Duodenal mucosa (tissue), 2 donors: Measurements from ENCODE around the gene ENTREP1.
"Not testable (repeated sequence)": the region's sequence is repeated elsewhere in the genome, so short reads cannot be mapped to it uniquely, and the experiment has no call there.

Source experiments
- H3K27ac ChIP-seq: one replicate; pipeline ENCODE4 v1.7.0; 2013; ENCODE audit warnings: low read depth, low read length
- H3K27me3 ChIP-seq, 2 donors: one replicate each; pipeline ENCODE4 v1.7.0; 2013; ENCODE audit warnings: low read length in 2 of 2, control low read depth in 1 of 2; ENCODE audit not compliant: insufficient read depth in 2 of 2, control insufficient read depth in 1 of 2
- H3K36me3 ChIP-seq, 2 donors: one replicate each; pipeline ENCODE4 v1.7.0; 2013; ENCODE audit warnings: low read length in 2 of 2, control low read depth in 1 of 2; ENCODE audit not compliant: insufficient read depth in 2 of 2, control insufficient read depth in 1 of 2
- H3K4me1 ChIP-seq, 2 donors: one replicate each; pipeline ENCODE4 v1.7.0; 2013; ENCODE audit warnings: low read length in 2 of 2, control low read depth in 1 of 2; ENCODE audit not compliant: insufficient read depth in 2 of 2, control insufficient read depth in 1 of 2
- H3K4me3 ChIP-seq, 2 donors: one replicate each; pipeline ENCODE4 v1.7.0; 2013; ENCODE audit warnings: low read length in 2 of 2, low read depth in 1 of 2
- H3K9ac ChIP-seq, 2 donors: one replicate each; pipeline ENCODE4 v1.7.0; 2013; ENCODE audit warnings: low read length in 2 of 2, low read depth in 1 of 2
- H3K9me3 ChIP-seq, 2 donors: one replicate each; pipeline ENCODE4 v1.7.0; 2013; ENCODE audit warnings: low read length in 2 of 2, control low read depth in 1 of 2; ENCODE audit not compliant: control insufficient read depth in 1 of 2

Gene ENTREP1

DNA sequence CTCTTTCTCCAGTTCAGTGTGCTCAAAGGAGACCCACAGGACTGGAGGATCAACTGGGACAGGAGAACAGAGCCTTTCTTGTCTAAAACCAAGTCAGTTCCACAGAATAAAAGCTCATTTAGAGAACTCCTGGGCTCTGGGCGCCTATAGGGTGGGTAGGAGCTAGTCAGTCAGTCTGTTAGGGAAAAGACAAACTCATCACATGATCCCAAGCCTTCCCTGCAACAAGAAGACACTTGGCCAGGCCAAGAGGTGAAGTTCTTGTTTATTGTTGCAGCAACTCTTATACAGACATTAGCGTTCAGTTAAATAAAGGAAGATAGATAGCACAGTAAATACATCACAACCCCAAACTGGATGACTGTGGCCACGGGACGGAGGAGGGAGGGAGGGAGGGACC is 102.3 kb downstream of the ENTREP1 start:
- no peaks in the 10 kb centered on the region for H3K27me3 ChIP-seq
- no peaks in the 10 kb centered on the region for H3K4me1 ChIP-seq
- H3K9me3 ChIP-seq = no peaks in the 10 kb centered on the region
- no peak overlapping the region for H3K27ac ChIP-seq
- H3K4me3 ChIP-seq = no peak overlapping the region
- H3K9ac ChIP-seq = no peak overlapping the region
- no peaks in the 10 kb centered on the region for H3K36me3 ChIP-seq

- Histone ChIP-seq H3K27ac (no peak overlapping the region), H3K9me3 (no peaks in the 10 kb centered on the region), H3K36me3 (no peaks in the 10 kb centered on the region), H3K4me1 (no peaks in the 10 kb centered on the region), H3K9ac (no peak overlapping the region), H3K27me3 (no peaks in the 10 kb centered on the region), H3K4me3 (no peak overlapping the region)
Observed at GRCh38 chr9:69428017-69428785, 103.2 kb downstream of the ENTREP1 start.

- H3K4me3 ChIP-seq = no peak overlapping the region
- H3K36me3 ChIP-seq = no peaks in the 10 kb centered on the region
- H3K4me1 ChIP-seq = no peaks in the 10 kb centered on the region
- no peaks in the 10 kb centered on the region for H3K27me3 ChIP-seq
- H3K9me3 ChIP-seq = no peaks in the 10 kb centered on the region
- no peak overlapping the region for H3K9ac ChIP-seq
- H3K27ac ChIP-seq = no peak overlapping the region
Observed at GRCh38 chr9:69429281-69429680, 104.3 kb downstream of the ENTREP1 start.

DNA sequence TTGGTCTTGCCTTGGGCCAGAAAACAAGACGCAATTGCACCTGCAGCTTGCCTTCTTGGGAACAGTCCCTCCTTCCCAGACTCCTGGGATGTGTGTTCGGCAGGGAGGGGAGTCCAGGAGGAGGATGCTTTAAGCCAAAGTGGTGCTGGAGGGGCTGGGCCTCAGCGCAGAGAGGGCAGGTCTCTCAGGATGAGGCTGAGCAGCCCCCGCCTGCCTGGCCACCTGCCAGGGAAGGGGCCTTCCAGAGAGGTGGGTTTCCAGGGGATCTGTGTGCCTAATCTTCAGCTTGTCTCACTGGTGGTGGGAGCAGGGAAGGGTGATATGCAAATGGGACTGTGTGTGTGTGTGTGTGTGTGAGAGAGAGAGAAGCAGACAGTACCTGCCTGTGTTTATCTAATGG is 105.2 kb downstream of the ENTREP1 start:
- Histone ChIP-seq H3K27ac (no peak overlapping the region), H3K4me1 (no peaks in the 10 kb centered on the region), H3K9me3 (no peaks in the 10 kb centered on the region), H3K4me3 (no peak overlapping the region), H3K27me3 (no peaks in the 10 kb centered on the region), H3K36me3 (no peaks in the 10 kb centered on the region), H3K9ac (no peak overlapping the region)

- no peaks in the 10 kb centered on the region for H3K4me1 ChIP-seq
- no peak overlapping the region for H3K9ac ChIP-seq
- no peaks in the 10 kb centered on the region for H3K36me3 ChIP-seq
- no peak overlapping the region for H3K27ac ChIP-seq
- no peak overlapping the region for H3K4me3 ChIP-seq
- no peaks in the 10 kb centered on the region for H3K27me3 ChIP-seq
- no peaks in the 10 kb centered on the region for H3K9me3 ChIP-seq
Observed at GRCh38 chr9:69431203-69431602, 106.2 kb downstream of the ENTREP1 start.

DNA sequence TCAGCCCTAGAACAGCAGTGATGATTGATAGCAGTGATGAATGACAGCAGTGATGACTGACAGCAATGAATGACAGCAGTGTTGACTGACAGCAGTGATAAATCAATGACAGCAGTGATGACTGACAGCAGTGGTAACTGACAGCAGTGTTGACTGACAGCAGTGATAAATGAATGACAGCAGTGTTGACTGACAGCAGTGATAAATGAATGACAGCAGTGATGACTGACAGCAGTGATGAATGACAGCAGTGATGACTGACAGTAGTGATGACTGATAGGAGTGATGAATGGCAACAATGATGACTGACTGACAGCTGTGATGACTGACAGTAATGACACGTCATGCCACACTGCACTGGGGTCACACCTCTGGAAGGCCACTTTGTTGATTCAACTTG is 106.8 kb downstream of the ENTREP1 start:
- Histone ChIP-seq H3K9ac (no peak overlapping the region), H3K27ac (no peak overlapping the region), H3K4me1 (no peaks in the 10 kb centered on the region), H3K27me3 (no peaks in the 10 kb centered on the region), H3K36me3 (no peaks in the 10 kb centered on the region), H3K4me3 (no peak overlapping the region), H3K9me3 (no peaks in the 10 kb centered on the region)

DNA sequence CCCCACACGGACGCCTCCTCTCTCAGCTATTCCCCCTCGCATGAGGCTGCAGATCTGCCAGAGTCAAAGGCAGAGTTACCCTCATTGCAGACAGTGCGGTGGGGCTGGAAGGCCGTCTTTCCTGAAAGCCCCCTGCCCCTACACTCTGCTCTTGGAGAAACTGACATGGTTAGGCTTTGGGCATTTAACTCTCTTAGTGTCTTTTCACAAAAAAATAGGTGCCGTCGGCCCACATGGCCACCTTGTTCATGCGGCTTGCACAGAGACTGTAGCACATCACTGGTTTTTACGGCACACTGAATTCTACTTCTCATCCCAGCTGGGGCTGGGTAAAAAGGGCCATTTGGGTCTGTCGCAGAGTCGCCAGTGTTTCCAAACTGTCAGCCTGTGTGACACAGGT is 107.6 kb downstream of the ENTREP1 start:
- Histone ChIP-seq H3K27ac (no peak overlapping the region), H3K4me3 (no peak overlapping the region), H3K9ac (no peak overlapping the region), H3K4me1 (no peaks in the 10 kb centered on the region), H3K9me3 (no peaks in the 10 kb centered on the region), H3K36me3 (no peaks in the 10 kb centered on the region), H3K27me3 (no peaks in the 10 kb centered on the region)

DNA sequence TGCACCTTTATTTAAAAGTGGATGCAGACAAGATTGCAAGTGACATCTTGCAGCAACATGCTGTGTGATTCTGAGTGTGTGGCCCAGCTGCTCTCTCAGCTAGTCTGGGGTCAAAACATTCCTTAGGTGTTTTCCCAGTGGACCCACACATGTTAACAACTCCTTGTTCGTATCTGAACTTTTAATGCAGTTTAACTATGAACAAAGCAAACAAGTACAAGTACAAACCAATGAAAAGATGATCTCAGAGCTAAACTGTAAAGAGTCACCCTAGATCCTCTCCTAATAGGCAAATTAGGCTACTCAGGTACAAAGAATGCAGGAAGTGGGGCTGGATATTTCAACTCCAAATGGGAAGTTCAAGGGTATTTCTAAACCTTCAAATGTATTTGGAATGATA is 108.4 kb downstream of the ENTREP1 start:
- Histone ChIP-seq H3K9ac (no peak overlapping the region), H3K36me3 (no peaks in the 10 kb centered on the region), H3K27ac (no peak overlapping the region), H3K4me3 (no peak overlapping the region), H3K27me3 (no peaks in the 10 kb centered on the region), H3K9me3 (no peaks in the 10 kb centered on the region), H3K4me1 (no peaks in the 10 kb centered on the region)

DNA sequence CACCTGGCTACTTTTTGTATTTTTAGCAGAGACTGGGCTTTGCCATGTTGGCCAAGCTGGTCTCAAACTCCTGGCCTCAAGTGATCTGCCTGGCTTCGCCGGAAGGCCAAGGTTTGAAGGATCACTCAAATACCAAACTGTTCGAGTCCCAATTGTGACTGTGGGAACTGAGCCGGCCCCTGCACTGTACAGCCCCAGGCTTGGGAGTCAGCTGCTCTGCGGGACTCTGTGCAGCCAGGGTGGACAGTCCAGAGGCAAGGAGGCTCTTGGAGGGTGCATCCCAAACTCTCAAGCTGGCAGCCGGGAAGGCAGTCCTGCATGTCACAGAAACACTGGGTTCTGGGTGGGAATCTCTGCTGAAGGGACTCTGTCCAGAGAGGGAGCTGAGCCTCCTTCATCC is 109.0 kb downstream of the ENTREP1 start:
- Histone ChIP-seq H3K27me3 (no peaks in the 10 kb centered on the region), H3K27ac (no peak overlapping the region), H3K4me1 (no peaks in the 10 kb centered on the region), H3K9ac (no peak overlapping the region), H3K4me3 (no peak overlapping the region), H3K9me3 (no peaks in the 10 kb centered on the region), H3K36me3 (no peaks in the 10 kb centered on the region)

DNA sequence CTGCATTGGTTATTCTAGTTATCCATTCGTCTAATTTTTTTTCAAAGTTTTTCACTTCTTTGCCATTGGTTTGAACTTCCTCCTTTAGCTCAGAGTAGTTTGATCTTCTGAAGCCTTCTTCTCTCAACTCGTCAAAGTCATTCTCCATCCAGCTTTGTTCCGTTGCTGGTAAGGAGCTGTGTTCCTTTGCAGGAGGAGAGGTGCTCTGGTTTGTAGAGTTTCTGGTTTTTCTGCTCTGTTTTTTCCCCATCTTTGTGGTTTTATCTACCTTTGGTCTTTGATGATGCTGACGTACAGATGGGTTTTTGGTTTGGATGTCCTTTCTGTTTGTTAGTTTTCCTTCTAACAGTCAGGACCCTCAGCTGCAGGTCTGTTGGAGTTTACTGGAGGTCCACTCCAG is 114.6 kb downstream of the ENTREP1 start:
- not testable (repeated sequence) for H3K4me3 ChIP-seq

More for the DNA sequence above, 114.6 kb downstream of the ENTREP1 start:
- H3K9ac ChIP-seq, H3K9me3 ChIP-seq, H3K27ac ChIP-seq, H3K27me3 ChIP-seq, H3K4me1 ChIP-seq, H3K36me3 ChIP-seq: not testable (repeated sequence)
